ENCODE measurements around the gene LRRC25. TPM values are rescaled to one million over a fixed set of nuclear protein-coding genes. Genes with fewer than 3 reads are reported as not detected.
A peak's percentile ranks its signal among the peaks of the same experiment; 100 is the strongest.

LRRC25 gene
- polyA plus RNA-seq, 2 of the 4 experiments (the other 2 are of a cell fraction), result not detected

DNA sequence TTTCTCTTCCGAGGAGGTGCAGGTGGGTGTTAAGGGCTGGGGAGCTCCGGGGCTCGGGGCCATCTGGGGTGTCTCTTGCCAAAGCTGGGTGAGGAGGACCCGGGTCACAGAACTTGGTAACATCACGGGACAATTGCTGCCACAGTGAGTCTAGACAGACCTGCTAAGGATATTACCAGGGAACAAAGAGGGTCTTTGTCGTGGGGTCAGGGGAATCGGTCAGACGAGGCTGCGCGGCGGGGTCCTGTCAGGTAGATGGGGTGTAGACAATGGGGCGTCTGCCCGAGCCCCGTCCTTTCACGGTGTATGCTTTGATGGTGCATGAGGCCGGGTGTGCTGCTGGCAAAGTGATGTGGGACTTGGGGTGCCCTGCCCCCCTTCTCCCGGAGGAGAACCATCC lies 49.3 kb downstream of the LRRC25 start:
- CTCF ChIA-PET, result interaction anchor here (0.6 to 4.4 kb wide), 11 partner anchors 10 to 172 kb away, joined by 3 to 109 read pairs (median 11); partner anchors contain the start of gene SSBP4

DNA sequence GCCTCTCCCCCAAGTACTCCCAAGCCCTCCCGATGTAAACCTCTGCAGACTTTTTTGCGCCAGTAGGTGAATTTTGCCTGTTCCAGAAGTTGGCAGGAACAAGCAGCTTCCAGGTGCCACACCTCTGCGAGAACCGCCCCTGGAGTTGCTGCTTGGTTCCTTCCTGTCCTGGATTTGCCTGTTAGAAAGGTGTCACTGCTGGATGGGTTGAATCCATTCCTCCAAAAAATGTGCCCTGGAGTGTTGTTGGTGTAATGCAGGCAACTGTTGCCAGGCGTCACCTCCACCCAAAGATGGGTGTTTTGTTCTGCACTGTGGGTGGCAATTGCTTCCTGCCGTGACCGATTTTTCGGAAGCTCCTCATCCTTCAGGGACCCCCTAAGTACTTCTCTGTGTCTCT lies 51.3 kb downstream of the LRRC25 start:
- CTCF ChIA-PET, result interaction anchor here (0.5 to 2.2 kb wide), 8 partner anchors 13 to 525 kb away, joined by 3 to 12 read pairs (median 5); partner anchors contain the start of gene SSBP4
- DNase-seq (ENCODE audit: low read depth in 1 of 2, low spot score in 1 of 2), result peak in 1 of 2 experiments; percentile 40
- peaks cover 12% of the 10 kb centered on the region; the same call in 1 of the 3 replicates for H3K4me1 ChIP-seq
- WGBS (ENCODE audit: missing lambda C conversion rate), result 79% methylated on average over 8 of the region's 8 CpGs
- no peak overlapping the region for H3K4me2 ChIP-seq
- H3K4me3 ChIP-seq, result no peak overlapping the region
- H3K9me3 ChIP-seq, result no peaks in the 10 kb centered on the region
- peak; percentile 47 to 48; a peak in 2 of 6 replicates for ATAC-seq
- FAIRE-seq, result no peak
- H3K27ac ChIP-seq, result no peak overlapping the region
- no peak for TF ChIP-seq CBX8 (IDR thresholded peaks at IDR 0.05)
- TF ChIP-seq CEBPB (IDR thresholded peaks at IDR 0.05), result no peak
- POLR2A ChIA-PET, result interaction anchor here (1.2 kb wide), 1 partner anchor 65 kb away, joined by 3 read pairs; the partner anchor contains the start of gene JUND

More for the DNA sequence above, 49.3 kb downstream of the LRRC25 start:
- FAIRE-seq (no peak), DNase-seq (ENCODE audit: low read depth in 1 of 2, low spot score in 1 of 2) (no peak), ATAC-seq (no peak)
- Histone ChIP-seq H3K4me1 (peaks cover 7% of the 10 kb centered on the region; the same call in 1 of the 3 replicates), H3K4me3 (no peak overlapping the region), H3K4me2 (no peak overlapping the region), H3K27ac (peak overlapping the region in 1 of 2 experiments; percentile 77; a peak in 3 of 6 replicates), H3K9me3 (no peaks in the 10 kb centered on the region)
- POLR2A ChIA-PET, result interaction anchor here (1.2 kb wide), 1 partner anchor 42 kb away, joined by 3 read pairs; no protein-coding TSS in a partner anchor
- no peak for TF ChIP-seq PHF8 (IDR thresholded peaks at IDR 0.05; ENCODE audit: borderline replicate concordance, low read depth)
- TF ChIP-seq HOXB5 (CRISPR knock-in tag; IDR thresholded peaks at IDR 0.05), result no peak
- no peak for TF ChIP-seq EHF (CRISPR knock-in tag; IDR thresholded peaks at IDR 0.05)
- no peak for TF ChIP-seq CHD4 (IDR thresholded peaks at IDR 0.05; ENCODE audit: borderline replicate concordance)
- WGBS (ENCODE audit: missing lambda C conversion rate), result 88% methylated on average over 15 of the region's 17 CpGs

DNA sequence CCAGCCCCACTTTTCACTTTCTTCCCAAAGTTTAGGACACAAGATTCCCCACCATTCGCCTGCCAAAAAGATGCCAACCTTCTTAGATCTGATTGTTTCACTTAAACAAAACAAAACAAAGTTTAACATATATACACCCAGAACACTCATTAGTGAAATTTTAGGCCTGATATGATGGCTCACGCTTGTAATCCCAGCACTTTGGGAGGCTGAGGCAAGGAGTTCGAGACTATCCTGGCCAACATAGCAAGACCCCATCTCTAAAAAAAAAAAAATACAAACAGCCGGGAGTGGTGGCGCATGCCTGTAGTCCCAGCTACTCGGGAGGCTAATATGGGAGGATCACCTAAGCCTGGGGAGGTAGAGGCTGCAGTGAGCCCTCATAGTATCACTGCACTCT lies 52.1 kb downstream of the LRRC25 start:
- ATAC-seq (no peak), DNase-seq (ENCODE audit: low read depth in 1 of 2, low spot score in 1 of 2) (no peak), FAIRE-seq (no peak)
- ChIA-PET CTCF (interaction anchor here (0.6 to 2.2 kb wide), 6 partner anchors 17 to 137 kb away, joined by 3 to 12 read pairs (median 6); no protein-coding TSS in a partner anchor), POLR2A (interaction anchor here (1.2 kb wide), 1 partner anchor 64 kb away, joined by 3 read pairs; the partner anchor contains the start of gene JUND)
- Histone ChIP-seq H3K27ac (0 out of 6 replicates have a peak overlapping the region, but pooled peaks of 1 of the 2 experiments have one; percentile 28), H3K4me1 (peaks cover 12% of the 10 kb centered on the region; the same call in 1 of the 3 replicates), H3K4me3 (no peak overlapping the region), H3K4me2 (no peak overlapping the region), H3K9me3 (no peaks in the 10 kb centered on the region)
- TF ChIP-seq JUNB (IDR thresholded peaks at IDR 0.05) (no peak), CEBPB (IDR thresholded peaks at IDR 0.05) (no peak), ZFP36 (IDR thresholded peaks at IDR 0.05; ENCODE audit: borderline replicate concordance, partially characterized antibody) (no peak), ZNF302 (CRISPR knock-in tag; IDR thresholded peaks at IDR 0.05) (no peak), FOXS1 (CRISPR knock-in tag; IDR thresholded peaks at IDR 0.05) (no peak), NPAS2 (CRISPR knock-in tag; IDR thresholded peaks at IDR 0.05; ENCODE audit: borderline replicate concordance) (no peak), KDM5A (IDR thresholded peaks at IDR 0.05) (no peak), FOSB (CRISPR knock-in tag; IDR thresholded peaks at IDR 0.05) (no peak), RFX5 (IDR thresholded peaks at IDR 0.05) (no peak)
- TF ChIP-seq, protein P1, sequence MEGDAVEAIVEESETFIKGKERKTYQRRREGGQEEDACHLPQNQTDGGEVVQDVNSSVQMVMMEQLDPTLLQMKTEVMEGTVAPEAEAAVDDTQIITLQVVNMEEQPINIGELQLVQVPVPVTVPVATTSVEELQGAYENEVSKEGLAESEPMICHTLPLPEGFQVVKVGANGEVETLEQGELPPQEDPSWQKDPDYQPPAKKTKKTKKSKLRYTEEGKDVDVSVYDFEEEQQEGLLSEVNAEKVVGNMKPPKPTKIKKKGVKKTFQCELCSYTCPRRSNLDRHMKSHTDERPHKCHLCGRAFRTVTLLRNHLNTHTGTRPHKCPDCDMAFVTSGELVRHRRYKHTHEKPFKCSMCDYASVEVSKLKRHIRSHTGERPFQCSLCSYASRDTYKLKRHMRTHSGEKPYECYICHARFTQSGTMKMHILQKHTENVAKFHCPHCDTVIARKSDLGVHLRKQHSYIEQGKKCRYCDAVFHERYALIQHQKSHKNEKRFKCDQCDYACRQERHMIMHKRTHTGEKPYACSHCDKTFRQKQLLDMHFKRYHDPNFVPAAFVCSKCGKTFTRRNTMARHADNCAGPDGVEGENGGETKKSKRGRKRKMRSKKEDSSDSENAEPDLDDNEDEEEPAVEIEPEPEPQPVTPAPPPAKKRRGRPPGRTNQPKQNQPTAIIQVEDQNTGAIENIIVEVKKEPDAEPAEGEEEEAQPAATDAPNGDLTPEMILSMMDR (IDR thresholded peaks at IDR 0.05), result no peak
- 90% methylated on average over 6 of the region's 6 CpGs for WGBS (ENCODE audit: missing lambda C conversion rate)

DNA sequence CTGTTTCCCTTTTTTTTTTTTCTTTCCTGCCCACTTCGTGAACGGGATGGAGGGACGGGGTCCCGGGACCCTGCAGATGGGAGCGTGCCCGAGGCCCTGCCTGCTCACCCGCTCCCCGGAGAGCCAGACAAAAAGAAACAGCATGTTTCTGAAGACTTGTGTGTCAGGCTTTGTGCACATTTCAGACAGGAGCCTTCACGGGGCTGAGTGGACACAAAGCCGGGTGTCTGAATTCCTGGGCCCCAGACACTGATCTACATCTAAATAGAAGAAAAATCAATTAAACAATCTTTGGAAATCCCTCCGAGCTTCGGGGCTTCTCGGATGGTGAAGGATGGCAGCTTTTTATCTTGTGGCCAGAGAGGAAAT lies 52.9 kb downstream of the LRRC25 start:
- H3K4me2 ChIP-seq, result no peak overlapping the region
- ATAC-seq (no peak), DNase-seq (ENCODE audit: low read depth in 1 of 2, low spot score in 1 of 2) (no peak), FAIRE-seq (no peak)
- no peaks in the 10 kb centered on the region for H3K9me3 ChIP-seq
- 80% methylated on average over 13 of the region's 13 CpGs for WGBS (ENCODE audit: missing lambda C conversion rate)
- H3K4me1 ChIP-seq, result peaks cover 14% of the 10 kb centered on the region
- H3K27ac ChIP-seq, result no peak overlapping the region
- H3K4me3 ChIP-seq, result no peak overlapping the region
- CTCF ChIA-PET, result interaction anchor here (0.6 to 2.2 kb wide), 5 partner anchors 16 to 179 kb away, joined by 4 to 12 read pairs (median 5); no protein-coding TSS in a partner anchor
- TF ChIP-seq, protein P2, sequence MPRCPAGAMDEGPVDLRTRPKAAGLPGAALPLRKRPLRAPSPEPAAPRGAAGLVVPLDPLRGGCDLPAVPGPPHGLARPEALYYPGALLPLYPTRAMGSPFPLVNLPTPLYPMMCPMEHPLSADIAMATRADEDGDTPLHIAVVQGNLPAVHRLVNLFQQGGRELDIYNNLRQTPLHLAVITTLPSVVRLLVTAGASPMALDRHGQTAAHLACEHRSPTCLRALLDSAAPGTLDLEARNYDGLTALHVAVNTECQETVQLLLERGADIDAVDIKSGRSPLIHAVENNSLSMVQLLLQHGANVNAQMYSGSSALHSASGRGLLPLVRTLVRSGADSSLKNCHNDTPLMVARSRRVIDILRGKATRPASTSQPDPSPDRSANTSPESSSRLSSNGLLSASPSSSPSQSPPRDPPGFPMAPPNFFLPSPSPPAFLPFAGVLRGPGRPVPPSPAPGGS (IDR thresholded peaks at IDR 0.05), result no peak
- TF ChIP-seq TP53 (CRISPR knock-in tag; IDR thresholded peaks at IDR 0.05) (no peak), JUNB (IDR thresholded peaks at IDR 0.05) (no peak)
- POLR2A ChIA-PET, result no interaction called here

Data from A549 (cell line).